DMS114 treated with DMSO at 0.1 percent for 48 hours (cell line): ENCODE measurements around the gene ANKRD61.
"Not testable (repeated sequence)": the region's sequence is repeated elsewhere in the genome, so short reads cannot be mapped to it uniquely, and the experiment has no call there.

ENCODE experiments used
- DNase-seq: peaks from one replicate; lab custom pipeline; 2025; ENCODE audit not compliant: unreplicated experiment; lab: John Stamatoyannopoulos, UW

The ANKRD61 gene

DNA sequence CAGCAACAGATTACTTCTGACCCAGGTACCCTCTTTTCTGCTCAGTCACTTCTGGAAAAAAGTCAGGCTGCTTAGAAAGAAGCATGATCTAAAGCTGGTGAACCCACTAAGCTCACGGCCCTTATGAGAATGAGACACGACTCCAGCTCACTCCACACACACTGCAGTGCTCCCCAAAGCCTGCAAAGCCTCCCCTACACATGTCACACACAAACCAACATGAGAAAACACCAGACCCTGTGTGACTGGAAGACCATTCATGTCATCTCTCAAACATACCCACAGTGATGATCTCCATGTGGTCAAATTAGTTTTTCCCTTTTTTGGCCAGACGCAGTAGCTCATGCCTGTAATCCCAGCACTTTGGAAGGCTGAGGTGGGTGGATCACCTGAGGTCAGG lies 391 bp downstream of the ANKRD61 start:
- no peak for DNase-seq

DNA sequence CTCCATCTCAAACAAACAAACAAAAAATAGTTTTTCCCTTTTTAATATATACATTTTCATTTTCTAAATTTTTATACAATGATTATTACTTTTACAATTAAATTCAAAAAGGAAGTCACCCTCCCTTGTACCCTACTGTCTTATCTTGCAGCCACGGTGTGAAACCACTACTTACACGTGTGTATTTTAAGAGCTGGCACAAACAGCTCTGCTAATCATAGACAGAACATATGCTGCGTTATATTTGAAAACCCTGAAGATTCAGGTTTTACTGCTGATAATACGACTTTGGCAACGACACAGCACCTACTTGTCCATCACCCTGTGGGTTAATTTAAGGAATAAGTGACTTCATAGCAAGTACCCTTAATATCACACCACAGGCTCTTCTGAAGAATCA lies 991 bp downstream of the ANKRD61 start:
- no peak for DNase-seq

DNA sequence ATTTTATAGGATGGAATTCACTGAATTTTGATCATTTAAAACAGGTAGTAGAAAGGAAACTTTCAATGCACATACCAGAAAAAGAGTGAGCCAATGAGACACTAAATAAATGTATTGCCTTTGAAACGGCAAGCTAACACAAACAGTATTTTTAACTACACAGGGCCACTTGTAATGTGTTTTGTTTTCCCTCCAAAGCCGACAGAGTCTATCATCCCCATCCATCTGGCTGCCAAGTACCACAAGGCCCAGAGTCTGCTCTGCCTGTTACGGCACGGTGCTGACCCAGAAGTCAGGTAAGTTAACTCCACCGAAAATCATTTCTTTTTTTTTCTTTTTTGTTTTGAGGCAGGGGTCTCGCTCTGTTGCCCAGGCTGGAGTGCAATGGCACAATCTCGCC lies 1.5 kb downstream of the ANKRD61 start:
- DNase-seq, result no peak

- DNase-seq, result no peak
Observed at GRCh38 chr7:6035165-6035564, 4.0 kb downstream of the ANKRD61 start.

- DNase-seq, result no peak
Observed at GRCh38 chr7:6035686-6036085, 4.5 kb downstream of the ANKRD61 start.

DNA sequence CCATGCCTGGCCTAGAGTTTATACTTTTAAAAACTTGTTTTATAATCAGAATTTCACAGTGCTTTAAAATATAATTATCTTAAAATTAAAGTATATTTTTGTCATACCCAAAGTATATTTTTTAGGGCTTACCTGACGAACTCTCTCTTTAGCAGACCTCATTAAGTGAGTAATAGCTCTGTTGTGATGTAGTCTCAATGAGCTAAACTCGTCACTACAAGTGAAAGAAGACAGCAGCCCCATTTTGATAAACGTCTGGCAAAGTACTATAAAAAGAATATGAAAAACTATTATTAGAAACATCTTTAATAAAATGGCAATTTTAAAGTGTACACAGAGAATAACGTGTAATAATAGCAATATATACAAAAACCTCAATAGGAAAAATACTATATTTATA lies 18.6 kb downstream of the ANKRD61 start:
- no peak for DNase-seq

DNA sequence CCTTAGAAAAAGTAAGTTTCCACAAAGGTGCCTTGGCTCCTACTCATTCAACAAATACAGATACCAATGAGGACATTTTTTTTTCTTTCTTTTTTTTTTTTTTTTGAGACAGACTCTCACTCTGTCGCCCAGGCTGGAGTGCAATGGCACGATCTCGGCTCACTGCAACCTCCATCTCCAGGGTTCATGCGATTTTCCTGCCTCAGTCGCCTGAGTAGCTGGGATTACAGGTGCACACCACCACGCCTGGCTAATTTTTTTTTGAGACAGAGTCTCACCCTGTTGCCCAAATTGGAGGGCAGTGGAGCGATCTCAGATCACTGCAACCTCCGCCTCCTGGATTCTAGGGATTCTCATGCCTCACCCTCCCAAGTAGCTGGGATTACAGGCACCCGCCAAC lies 20.0 kb downstream of the ANKRD61 start:
- DNase-seq, result not testable (repeated sequence)

- no peak for DNase-seq
Observed at GRCh38 chr7:6056616-6057015, 25.4 kb downstream of the ANKRD61 start.

GRCh38 chr7:6057316-6058129 lies 26.3 kb downstream of the ANKRD61 start:
- no peak for DNase-seq

DNA sequence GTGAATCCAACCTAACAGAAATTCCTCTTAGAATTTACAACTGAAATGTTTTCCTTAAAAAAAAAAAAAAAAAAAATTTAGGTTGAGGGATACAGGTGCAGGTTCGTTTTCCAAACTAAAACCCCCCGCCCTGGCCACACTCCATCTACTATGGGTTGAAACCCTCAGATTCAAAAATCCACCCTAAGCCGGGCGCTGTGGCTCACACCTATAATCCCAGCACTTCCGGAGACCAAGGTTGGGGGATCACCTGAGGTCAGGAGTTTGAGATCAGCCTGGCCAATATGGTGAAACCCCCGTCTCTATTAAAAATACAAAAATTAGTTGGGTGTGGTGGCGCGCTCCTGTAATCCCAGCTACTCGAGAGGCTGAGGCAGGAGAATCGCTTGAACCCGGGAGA lies 28.8 kb downstream of the ANKRD61 start:
- DNase-seq, result not testable (repeated sequence)

- no peak for DNase-seq
Observed at GRCh38 chr7:6071406-6071805, 40.2 kb downstream of the ANKRD61 start.

DNA sequence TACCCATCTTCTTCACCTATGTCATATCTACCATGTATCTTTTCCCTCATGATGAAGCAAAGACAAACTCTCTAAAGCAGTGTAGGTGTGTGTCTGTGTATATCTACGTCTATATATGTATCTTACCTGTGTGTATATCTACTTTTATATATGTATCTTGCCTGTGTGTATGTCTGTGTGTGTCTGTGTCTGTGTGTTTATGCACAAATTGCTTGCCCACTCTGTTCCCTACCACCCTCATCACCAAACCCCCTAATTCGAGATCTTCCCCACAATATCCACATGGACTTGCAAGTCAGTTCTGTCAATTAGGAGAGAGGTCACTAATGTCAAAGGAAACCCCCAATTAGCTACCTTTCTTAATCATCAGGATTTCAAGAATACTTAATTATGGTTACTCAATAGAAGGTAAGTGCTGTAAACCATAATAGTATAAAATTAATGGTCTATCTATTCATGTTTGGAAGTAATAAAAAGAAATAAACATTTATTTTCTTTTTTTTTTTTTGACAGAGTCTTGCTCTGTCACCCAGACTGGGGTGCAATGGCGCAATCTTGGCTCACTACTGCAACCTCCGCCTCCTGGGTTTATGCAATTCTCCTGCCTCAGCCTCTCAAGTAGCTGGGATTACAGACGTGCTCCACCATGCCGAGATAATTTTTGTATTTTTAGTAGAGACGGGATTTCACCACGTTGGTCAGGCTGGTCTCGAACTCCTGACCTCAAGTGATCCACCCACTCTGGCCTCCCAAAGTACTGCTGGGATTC lies 43.6 kb downstream of the ANKRD61 start:
- no peak for DNase-seq

DNA sequence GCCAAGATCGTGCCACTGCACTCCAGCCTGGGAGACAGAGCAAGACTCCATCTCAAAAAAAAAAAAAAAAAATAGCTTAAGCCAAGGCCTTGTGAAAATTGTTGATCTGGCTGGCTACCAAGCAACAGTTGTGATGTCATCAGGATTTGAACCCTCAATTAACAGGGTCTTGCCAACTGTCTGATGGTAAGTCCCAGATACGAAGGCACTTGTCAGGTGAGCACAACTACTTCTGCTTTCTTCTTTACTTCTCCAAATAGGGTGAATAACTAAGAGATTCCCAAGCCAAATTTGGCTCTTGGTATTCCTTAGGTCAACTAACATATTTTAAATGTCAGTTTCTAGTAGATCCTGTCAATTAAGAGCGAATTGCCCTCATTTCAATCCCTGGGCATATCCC lies 47.4 kb downstream of the ANKRD61 start:
- DNase-seq, result no peak

DNA sequence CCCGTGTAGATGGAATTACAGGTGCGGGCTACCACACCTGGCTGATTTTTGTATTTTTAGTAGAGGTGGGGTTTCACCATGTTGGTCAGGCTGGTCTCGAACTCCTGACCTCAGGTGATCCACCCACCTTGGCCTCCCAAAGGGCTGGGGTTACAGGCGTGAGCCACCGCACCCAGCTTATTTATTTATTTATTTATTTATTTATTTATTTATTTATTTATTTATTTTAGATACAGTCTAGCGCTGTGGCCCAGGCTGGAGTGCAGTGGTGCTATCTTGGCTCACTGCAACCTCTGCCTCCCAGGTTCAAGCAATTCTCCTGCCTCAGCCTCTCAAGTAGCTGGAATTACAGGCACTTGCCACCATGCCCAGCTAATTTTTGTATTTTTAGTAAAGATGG lies 51.9 kb downstream of the ANKRD61 start:
- DNase-seq, result not testable (repeated sequence)
